Dendritic cell treated with granulocyte-macrophage colony-stimulating factor and Interleukin-4, amounts not matched to agents 40 ng/mL and 50 ng/mL, for 4 days (primary cell): Measurements from ENCODE around the gene EPB41L4B.

Source experiments
- H3K27ac Mint-ChIP-seq: one replicate; pipeline ENCODE4 v1.8.0; 2022; ENCODE audit warnings: mild to moderate bottlenecking, mixed read lengths
- H3K27me3 Mint-ChIP-seq: one replicate; pipeline ENCODE4 v1.8.0; 2022; ENCODE audit warnings: mild to moderate bottlenecking, mixed read lengths
- H3K36me3 Mint-ChIP-seq: one replicate; pipeline ENCODE4 v1.8.0; 2022; ENCODE audit warnings: low read depth, mixed read lengths
- H3K4me1 Mint-ChIP-seq: one replicate; pipeline ENCODE4 v1.8.0; 2022; ENCODE audit warnings: low read depth, mixed read lengths
- H3K4me3 Mint-ChIP-seq: one replicate; pipeline ENCODE4 v1.8.0; 2022; ENCODE audit warnings: mild to moderate bottlenecking, moderate library complexity, mixed read lengths
- H3K9me3 Mint-ChIP-seq: one replicate; pipeline ENCODE4 v1.8.0; 2022; ENCODE audit warnings: mixed read lengths
- intact Hi-C: fragments of 100-400 bp; cut with micrococcal nuclease; formaldehyde crosslinking; loops from one replicate; pipeline ENCODE4 v1.15.0; 2022

EPB41L4B gene

DNA sequence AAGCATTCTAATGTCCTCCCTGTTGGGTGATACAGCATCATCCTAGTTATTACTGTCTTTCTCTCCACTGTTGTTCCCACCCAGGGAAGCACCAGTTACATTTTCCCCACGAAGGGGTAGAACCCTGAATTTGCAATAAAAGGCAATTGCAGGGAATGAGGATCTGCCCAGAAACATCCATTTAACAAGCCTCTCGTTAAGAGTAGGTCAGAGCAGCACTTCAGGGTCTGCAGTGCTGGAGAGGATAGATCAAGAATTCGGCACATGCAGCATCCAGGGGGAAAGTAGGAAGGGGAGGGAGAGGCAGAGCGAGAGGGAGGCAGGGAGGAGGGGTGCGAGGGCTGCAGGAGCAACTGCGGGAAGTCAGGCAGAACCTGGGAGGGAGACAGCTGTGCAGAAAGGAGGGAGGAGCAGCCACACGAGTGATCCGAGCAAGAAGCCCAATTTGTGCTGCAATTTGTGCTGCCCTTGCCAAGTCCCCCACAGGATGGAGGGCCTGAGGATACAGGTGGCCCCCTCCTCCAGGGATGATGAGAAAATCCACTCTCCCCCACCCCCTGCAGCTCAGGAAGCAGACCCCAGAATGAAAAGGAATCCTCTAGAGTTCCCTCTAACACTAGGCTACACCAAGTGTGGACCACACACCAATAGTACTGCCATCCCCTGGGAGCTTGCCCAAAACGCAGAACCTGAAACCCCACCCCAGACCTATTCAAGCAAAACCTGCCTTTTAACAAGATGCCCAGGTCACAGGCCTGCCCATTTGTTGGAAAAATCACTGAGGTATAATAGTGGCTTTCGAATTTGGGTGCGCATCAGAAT is 62.2 kb downstream of the EPB41L4B start:
- Mint-ChIP-seq H3K4me1 (no peaks in the 10 kb centered on the region), H3K9me3 (no peaks in the 10 kb centered on the region), H3K36me3 (no peaks in the 10 kb centered on the region), H3K27me3 (peaks cover 22% of the 10 kb centered on the region), H3K4me3 (no peak overlapping the region), H3K27ac (no peak overlapping the region)
- intact Hi-C loops = no loop called here

DNA sequence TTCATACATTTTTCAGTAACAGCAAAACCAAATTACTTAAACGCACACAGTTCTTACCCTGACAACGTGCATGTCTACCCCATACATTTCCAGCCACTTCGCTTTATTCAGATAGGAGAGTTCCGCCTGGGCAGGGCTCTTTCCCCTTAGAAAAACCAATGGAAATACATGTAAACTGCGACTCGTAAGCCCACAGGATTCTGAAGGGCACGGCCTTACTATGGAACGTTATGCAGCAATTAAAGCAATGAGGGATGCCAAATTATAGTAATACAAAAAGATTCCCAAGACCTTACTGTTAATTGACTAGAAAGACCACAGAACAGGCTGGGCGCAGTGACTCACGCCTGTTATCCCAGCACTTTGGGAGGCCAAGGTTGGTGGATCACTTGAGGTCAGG is 64.5 kb downstream of the EPB41L4B start:
- H3K27me3 Mint-ChIP-seq = peaks cover 35% of the 10 kb centered on the region
- no peaks in the 10 kb centered on the region for H3K9me3 Mint-ChIP-seq
- no peaks in the 10 kb centered on the region for H3K36me3 Mint-ChIP-seq
- H3K27ac Mint-ChIP-seq = no peak overlapping the region
- H3K4me3 Mint-ChIP-seq = no peak overlapping the region
- H3K4me1 Mint-ChIP-seq = peaks cover 7% of the 10 kb centered on the region
- intact Hi-C loops = no loop called here

DNA sequence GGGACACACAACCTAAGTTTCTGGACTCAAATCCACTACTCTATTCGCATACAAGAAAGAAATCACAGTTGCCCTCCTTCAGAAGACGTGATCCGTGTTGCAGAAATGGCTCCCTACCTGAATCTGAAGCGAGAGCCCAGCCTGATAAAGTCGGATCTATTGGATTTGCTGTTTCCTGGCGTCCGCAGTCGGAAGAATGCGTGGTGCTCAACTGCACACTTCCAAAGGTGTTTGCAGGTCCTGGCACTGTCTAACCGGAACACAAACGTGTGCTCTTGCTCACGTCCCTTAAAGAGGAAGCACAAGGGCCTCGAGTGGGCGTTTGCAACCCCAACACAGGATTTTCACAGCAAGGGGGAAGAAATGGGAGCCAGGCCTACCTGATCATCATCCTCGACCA is 65.5 kb downstream of the EPB41L4B start:
- H3K4me3 Mint-ChIP-seq = no peak overlapping the region
- intact Hi-C loops = no loop called here
- no peaks in the 10 kb centered on the region for H3K36me3 Mint-ChIP-seq
- H3K4me1 Mint-ChIP-seq = peaks cover 13% of the 10 kb centered on the region
- H3K9me3 Mint-ChIP-seq = no peaks in the 10 kb centered on the region
- H3K27me3 Mint-ChIP-seq = peaks cover 35% of the 10 kb centered on the region
- no peak overlapping the region for H3K27ac Mint-ChIP-seq

GRCh38 chr9:109254317-109254716 is 66.5 kb downstream of the EPB41L4B start:
- Mint-ChIP-seq H3K4me3 (no peak overlapping the region), H3K27me3 (peaks cover 33% of the 10 kb centered on the region), H3K4me1 (peaks cover 13% of the 10 kb centered on the region), H3K36me3 (no peaks in the 10 kb centered on the region), H3K9me3 (no peaks in the 10 kb centered on the region), H3K27ac (no peak overlapping the region)
- intact Hi-C loops = no loop called here

DNA sequence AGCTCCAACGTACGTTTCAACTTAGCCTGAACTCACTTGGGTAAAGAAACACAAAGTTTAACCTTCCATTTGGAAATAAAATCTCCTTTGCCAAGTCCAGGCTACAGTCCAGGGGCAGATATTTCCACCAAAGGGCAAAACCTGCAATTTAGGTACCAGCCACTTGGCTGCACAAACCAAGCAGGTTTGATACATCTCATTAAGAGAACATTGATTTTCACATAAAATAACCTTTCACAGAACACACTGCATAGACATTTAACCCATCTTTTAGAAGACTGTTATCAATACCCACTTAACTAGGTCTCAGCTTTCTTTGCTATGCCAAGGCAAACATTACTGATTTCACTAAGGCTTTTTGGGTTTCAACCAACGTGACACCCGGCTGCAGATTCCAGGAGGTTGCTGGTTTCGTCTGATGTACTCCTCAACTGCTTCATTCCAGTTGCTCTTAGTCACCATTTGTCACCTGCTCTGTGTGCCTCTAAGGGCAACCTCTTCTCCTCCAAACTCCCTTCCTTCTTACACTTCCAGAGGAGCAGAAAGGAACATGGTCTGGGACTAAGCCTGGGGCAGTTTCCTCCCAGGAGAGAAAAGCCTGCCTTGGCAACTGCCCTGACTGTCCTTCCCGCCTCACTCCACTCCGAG is 67.1 kb downstream of the EPB41L4B start:
- H3K27me3 Mint-ChIP-seq = peaks cover 31% of the 10 kb centered on the region
- no peaks in the 10 kb centered on the region for H3K36me3 Mint-ChIP-seq
- H3K9me3 Mint-ChIP-seq = no peaks in the 10 kb centered on the region
- H3K4me1 Mint-ChIP-seq = peaks cover 13% of the 10 kb centered on the region
- intact Hi-C loops = no loop called here
- H3K27ac Mint-ChIP-seq = no peak overlapping the region
- H3K4me3 Mint-ChIP-seq = no peak overlapping the region

GRCh38 chr9:109253241-109253636 is 67.6 kb downstream of the EPB41L4B start:
- Mint-ChIP-seq H3K4me1 (peaks cover 13% of the 10 kb centered on the region), H3K9me3 (no peaks in the 10 kb centered on the region), H3K27ac (no peak overlapping the region), H3K4me3 (no peak overlapping the region), H3K36me3 (no peaks in the 10 kb centered on the region), H3K27me3 (peaks cover 27% of the 10 kb centered on the region)
- intact Hi-C loops = no loop called here

- Mint-ChIP-seq H3K4me1 (peaks cover 13% of the 10 kb centered on the region), H3K4me3 (no peak overlapping the region), H3K27me3 (peaks cover 31% of the 10 kb centered on the region), H3K36me3 (no peaks in the 10 kb centered on the region), H3K9me3 (no peaks in the 10 kb centered on the region), H3K27ac (peak overlapping the region; percentile 31)
- intact Hi-C loops = no loop called here
These were observed 68.6 kb downstream of the EPB41L4B start for GRCh38 chr9:109252291-109252690.

DNA sequence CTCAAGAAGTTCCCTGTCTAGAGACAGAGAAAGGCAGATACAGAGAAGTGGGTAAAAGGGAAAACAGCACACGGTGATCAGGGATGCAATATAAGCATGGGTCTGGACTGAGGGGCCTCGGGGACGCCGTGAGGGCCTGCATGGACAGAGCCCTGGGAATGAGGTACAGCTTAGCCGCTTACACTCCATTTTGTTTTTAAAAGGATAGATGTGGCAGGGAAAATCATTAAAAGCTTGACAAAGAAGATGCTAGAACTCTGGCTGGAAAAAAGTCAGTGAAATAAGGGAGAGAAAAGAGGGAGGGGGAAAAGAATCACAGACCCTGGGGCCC is 69.1 kb downstream of the EPB41L4B start:
- Mint-ChIP-seq H3K4me3 (no peak overlapping the region), H3K27ac (peak overlapping the region; percentile 31), H3K36me3 (no peaks in the 10 kb centered on the region), H3K27me3 (peaks cover 32% of the 10 kb centered on the region), H3K9me3 (no peaks in the 10 kb centered on the region), H3K4me1 (peaks cover 13% of the 10 kb centered on the region)
- intact Hi-C loops = no loop called here

GRCh38 chr9:109251080-109251775 is 69.6 kb downstream of the EPB41L4B start:
- intact Hi-C loops = no loop called here
- Mint-ChIP-seq H3K27me3 (peaks cover 31% of the 10 kb centered on the region), H3K9me3 (no peaks in the 10 kb centered on the region), H3K4me3 (peak overlapping the region; percentile 15), H3K27ac (peak overlapping the region; percentile 31), H3K36me3 (no peaks in the 10 kb centered on the region), H3K4me1 (peaks cover 13% of the 10 kb centered on the region)

GRCh38 chr9:109250771-109251079 is 70.1 kb downstream of the EPB41L4B start:
- Mint-ChIP-seq H3K27ac (peak overlapping the region; percentile 31), H3K4me3 (no peak overlapping the region), H3K9me3 (no peaks in the 10 kb centered on the region), H3K27me3 (peaks cover 33% of the 10 kb centered on the region), H3K4me1 (peaks cover 13% of the 10 kb centered on the region), H3K36me3 (no peaks in the 10 kb centered on the region)
- intact Hi-C loops = no loop called here

DNA sequence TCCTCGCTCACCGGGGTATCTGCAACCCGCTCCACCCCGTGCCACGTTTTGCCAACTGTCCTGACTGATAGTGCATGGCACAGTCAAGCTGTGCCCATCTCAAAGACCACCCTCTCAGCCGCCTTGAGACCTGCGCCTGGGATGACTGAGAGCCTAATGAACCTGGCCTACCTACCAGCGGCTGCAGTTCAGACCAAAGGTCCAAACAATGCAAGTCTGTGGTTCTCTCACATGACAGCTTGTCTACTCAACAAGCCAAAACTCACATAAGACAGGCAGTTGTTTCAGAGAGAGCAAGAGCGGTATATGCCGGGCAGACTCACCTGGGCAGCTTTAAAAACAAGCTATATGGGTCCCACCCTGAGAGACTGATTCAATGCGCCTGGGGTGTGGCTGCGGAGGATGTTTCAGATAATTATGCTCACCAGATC is 70.5 kb downstream of the EPB41L4B start:
- Mint-ChIP-seq H3K27ac (no peak overlapping the region), H3K27me3 (peaks cover 35% of the 10 kb centered on the region), H3K4me3 (no peak overlapping the region), H3K9me3 (no peaks in the 10 kb centered on the region), H3K36me3 (no peaks in the 10 kb centered on the region), H3K4me1 (peaks cover 13% of the 10 kb centered on the region)
- intact Hi-C loops = no loop called here

- Mint-ChIP-seq H3K9me3 (no peaks in the 10 kb centered on the region), H3K36me3 (no peaks in the 10 kb centered on the region), H3K27ac (no peak overlapping the region), H3K4me3 (no peak overlapping the region), H3K27me3 (peaks cover 41% of the 10 kb centered on the region), H3K4me1 (peaks cover 13% of the 10 kb centered on the region)
- intact Hi-C loops = no loop called here
These were observed 71.2 kb downstream of the EPB41L4B start for GRCh38 chr9:109249615-109250014.

DNA sequence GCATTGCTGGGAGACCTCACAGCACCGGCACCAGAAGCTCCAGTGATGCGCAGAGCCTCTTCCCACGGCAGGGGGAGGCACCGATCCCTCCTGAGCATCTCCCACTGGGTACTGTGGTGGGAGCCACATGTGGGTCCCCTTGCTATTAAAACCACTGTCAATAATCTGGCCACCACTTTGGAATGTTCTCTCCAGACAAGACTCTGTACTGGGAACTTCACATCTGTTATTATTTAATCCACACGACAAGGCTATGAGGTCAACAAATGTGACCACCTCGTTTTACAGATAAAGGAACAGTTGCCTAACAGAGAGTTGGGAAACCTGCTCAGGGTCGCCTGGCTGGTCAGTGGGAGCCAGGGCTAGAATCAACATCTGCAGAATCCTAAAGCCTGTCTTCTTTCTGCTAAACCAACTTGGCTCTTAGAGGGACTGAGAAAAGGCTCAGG is 72.7 kb downstream of the EPB41L4B start:
- no peaks in the 10 kb centered on the region for H3K9me3 Mint-ChIP-seq
- no peak overlapping the region for H3K27ac Mint-ChIP-seq
- H3K4me1 Mint-ChIP-seq = peaks cover 13% of the 10 kb centered on the region
- intact Hi-C loops = no loop called here
- no peaks in the 10 kb centered on the region for H3K36me3 Mint-ChIP-seq
- no peak overlapping the region for H3K4me3 Mint-ChIP-seq
- peaks cover 54% of the 10 kb centered on the region for H3K27me3 Mint-ChIP-seq

- Mint-ChIP-seq H3K4me1 (peaks cover 13% of the 10 kb centered on the region), H3K27ac (no peak overlapping the region), H3K36me3 (no peaks in the 10 kb centered on the region), H3K4me3 (no peak overlapping the region), H3K27me3 (peaks cover 49% of the 10 kb centered on the region), H3K9me3 (no peaks in the 10 kb centered on the region)
- intact Hi-C loops = no loop called here
These were observed 73.6 kb downstream of the EPB41L4B start for GRCh38 chr9:109247228-109247627.
